NCI-H1417 (cell line): ENCODE data around the gene SORCS3.

Source experiments
- DNase-seq, 3 experiments: peaks; one replicate each; lab custom pipeline; 2025; lab: John Stamatoyannopoulos, UW

Gene SORCS3

GRCh38 chr10:105187243-105187642, 546.2 kb downstream of the SORCS3 start:
- no peak for DNase-seq

DNA sequence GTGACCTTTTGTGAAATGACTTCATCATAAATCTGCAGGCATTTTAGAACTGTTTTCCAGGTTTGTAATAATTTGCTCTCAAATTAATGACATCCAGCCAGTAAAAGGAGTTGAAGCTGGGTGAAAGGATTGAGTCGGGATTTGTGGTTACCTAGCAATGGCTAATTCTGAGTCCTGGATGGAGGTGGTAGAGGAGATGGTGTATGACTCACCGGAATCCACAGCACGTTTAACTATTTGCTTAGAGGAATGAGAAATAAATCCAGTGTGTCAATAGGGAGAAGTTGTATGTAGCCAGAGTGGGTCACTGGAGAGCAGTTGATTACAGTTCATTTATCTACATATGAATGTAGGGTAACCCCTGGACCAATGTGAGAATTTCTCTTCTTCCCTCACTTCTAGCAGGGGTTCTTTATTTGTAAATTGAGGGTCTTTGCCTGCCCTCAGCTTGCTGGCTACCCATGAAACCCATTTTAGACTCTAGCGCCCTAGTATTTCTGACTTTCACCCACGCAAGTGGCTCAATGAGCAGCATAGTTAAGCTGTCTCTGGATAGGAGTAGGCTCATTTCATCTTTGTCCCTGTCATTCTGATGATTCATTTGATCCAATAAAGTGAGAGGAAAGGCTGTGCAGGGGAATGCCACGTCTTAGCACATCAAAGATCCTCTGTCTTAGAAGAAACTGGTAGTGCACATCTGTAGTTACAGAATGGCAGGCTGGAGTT, 547.8 kb downstream of the SORCS3 start:
- peak in 2 of 3 experiments; percentile 0 to 33 for DNase-seq

GRCh38 chr10:105189463-105189800, 548.3 kb downstream of the SORCS3 start:
- DNase-seq: no peak

DNA sequence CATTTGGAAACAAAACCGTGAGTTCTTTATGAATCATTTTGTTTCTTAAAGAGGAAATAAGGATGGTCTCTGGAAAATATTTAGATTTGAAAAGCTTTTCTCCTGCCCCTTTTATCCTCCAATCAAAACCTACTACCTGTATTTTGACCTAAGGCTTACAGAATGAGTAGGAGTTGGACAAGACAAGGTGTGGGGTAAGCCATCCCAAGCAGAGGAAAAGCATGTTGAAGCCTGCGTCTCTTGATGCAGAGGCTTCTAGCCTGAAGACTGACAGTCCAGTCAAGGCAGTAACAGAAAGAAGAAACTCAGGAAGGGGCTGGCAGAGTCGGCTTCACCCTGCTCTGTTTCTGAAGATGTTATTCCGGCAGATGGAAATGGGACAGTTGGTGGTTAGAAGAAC, 551.1 kb downstream of the SORCS3 start:
- no peak for DNase-seq

DNA sequence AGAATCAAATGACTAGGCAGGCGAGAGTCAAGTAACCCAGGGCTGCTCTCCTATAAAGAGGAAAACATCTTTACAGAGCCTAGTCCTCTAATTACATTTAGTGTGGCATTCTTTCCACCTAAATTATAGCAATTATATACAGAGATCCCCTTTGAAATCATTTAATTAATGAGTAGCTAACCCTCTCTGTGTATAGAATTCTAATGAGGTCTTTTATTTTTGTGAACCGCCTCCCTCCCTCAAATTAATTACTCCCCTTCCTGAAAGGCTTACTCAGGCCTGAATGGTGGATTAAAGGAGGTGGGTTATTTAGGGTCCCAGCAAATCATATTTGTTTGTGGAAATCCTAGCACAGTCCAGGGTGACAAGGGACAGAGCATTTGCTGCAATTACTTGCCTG, 551.8 kb downstream of the SORCS3 start:
- DNase-seq: peak in 1 of 3 experiments; percentile 19

DNA sequence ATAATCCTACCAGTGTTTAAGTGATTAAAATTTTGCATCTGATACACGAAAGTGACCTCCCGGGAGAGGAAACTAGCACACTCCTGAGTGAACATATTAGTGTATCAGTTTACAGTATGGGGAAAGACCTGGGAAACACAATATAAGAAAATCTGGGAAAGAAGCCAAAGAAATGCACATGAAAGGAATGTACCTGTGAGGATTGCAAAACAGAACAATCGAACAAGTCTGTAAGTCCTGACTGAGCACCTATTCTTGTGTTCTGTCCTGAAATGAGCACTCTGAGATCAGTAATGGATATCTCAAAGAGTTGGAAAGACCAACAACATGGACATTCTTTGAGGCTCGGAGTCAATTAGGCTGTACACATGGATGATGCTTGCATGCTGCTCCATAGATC, 554.7 kb downstream of the SORCS3 start:
- DNase-seq: no peak

DNA sequence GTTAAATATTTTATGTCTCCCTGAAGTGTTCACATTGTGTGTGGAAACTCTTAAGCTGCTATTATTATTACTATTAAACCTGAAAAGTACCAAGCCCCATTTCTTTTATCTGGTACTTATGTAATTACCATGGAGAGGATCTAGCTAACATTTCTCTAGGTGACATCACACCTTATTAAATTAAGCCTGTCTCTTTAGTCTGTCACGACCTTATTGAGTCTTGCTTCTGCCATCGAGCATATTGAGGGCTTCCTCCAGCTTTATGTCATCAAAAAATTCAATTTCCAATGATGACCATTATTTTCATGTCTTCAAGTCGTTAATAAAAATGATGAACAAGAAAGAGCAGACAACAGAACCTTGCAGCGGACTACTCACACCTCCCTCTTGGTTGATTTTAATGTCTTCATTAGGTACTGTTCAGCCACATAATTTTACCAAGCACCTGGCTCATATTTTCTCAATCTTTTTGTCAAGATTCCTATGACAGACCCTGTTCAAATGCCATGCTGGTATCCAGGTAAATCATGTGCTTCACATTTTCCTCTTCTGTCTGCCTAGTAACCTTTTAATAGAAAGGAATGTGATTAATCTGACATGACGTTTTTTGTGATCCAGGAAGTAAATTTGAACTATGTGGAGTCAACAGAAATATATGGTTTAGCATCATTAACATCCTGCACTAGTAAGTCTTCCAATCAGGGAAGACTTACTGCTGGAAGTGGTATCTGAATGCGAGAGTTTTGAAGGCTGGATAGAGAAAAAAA, 556.7 kb downstream of the SORCS3 start:
- no peak for DNase-seq

GRCh38 chr10:105206616-105207015, 565.5 kb downstream of the SORCS3 start:
- DNase-seq: no peak

DNA sequence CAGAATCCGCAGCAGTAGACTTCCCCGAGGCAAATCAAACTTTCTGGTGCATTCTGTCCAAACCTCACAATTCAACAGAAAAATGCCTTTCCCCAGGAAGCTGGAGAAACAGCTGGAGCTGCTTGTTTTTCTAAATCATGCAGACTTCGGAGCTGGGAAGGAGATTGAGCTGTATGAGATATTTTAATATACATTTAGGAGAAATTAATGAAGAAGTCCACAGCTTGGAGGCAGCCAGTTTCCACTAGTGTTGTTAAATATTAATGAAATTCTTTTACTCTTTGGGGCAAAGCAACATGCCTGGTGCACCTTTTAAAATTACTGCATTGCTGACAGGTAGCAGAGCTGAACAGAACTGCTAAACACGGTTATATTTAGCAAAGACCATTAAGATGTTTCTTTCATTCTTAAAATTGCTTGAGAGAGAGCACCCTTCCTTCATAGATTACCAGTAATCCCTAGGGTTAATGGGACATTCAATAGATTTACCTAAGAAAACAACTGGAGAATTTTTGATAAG, 566.4 kb downstream of the SORCS3 start:
- no peak for DNase-seq

GRCh38 chr10:105210546-105210945, 569.5 kb downstream of the SORCS3 start:
- no peak for DNase-seq

DNA sequence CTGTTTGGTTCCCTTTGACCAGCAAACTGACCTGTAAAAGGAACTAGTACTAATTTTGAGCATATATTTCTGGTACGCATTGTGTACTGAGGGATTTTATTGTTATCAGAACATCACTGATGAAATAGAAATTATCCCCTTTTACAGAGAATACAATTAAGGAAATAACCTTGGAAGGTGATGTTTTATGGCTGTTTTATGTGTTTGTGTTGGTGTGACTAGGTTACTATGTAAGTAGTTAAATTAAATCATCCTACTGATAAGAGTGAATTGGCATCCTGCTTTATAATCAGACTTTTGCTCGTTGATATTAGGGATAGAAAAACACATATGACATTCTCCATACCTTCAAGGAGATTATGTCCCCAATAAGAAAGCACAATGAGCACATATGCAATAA, 596.6 kb downstream of the SORCS3 start:
- DNase-seq: no peak

DNA sequence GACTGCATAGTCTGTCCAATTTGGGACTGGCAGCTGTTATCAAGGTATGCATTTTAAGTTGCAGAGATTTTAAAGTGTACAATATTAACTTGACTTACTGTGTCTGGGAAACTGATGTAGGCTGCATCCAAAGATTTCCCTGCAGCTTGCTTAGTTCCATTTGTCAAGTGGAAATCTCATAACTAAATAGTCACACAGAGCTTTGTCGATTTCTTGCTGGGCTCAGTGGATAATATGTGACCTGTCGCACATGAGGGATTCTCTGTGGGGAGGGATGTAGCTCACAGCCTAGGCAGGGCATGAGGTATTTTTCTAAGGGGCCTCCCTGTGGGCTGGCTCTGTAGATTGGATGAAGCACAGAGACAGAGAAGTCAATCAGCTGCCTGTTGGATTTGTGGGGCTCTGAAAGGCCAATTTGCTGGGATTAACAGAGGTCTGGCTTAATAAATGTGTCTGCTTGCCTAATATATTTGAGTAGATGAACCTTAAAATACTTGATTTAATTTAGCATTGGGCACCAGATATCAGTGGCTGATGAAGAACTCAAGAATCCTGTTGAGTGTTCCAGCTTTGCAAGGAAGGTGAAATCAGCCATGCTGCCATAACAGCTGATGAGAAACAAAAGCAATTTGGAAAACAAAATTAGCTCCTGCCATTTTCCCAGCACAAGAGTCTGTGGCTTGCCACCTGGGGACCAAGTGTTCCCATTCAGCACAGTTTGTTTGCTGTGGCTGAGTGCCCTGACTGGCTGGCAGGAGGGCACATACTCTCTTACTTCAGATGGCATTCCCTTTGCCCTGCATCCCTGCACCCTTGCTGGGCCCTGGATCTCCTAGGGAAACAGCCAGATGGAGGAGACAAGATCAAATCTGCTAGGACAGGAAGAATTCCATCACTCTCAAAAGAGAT, 598.5 kb downstream of the SORCS3 start:
- peak in 1 of 3 experiments; percentile 19 for DNase-seq

DNA sequence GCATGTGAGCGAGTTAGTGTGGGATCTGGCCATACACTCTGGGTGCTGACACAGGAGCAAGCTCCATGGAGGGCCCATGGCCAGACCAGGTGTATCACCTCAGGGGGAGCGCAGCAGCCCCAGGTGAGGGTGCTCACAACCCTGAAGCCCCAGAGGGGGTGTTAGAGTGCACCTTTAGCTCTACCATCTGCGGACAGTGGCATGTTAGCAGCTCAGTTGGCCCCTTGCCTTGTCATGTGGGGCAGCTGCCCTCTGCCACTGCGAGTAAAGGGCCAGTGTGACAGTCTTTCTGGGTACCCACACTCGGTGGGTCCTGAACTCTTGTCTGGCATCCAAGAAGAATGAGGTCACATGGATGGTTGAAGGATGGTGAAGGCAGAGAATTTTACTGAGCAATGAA, 600.2 kb downstream of the SORCS3 start:
- DNase-seq: no peak

GRCh38 chr10:105243381-105243780, 602.3 kb downstream of the SORCS3 start:
- DNase-seq: no peak

GRCh38 chr10:105243825-105244224, 602.7 kb downstream of the SORCS3 start:
- DNase-seq: no peak

DNA sequence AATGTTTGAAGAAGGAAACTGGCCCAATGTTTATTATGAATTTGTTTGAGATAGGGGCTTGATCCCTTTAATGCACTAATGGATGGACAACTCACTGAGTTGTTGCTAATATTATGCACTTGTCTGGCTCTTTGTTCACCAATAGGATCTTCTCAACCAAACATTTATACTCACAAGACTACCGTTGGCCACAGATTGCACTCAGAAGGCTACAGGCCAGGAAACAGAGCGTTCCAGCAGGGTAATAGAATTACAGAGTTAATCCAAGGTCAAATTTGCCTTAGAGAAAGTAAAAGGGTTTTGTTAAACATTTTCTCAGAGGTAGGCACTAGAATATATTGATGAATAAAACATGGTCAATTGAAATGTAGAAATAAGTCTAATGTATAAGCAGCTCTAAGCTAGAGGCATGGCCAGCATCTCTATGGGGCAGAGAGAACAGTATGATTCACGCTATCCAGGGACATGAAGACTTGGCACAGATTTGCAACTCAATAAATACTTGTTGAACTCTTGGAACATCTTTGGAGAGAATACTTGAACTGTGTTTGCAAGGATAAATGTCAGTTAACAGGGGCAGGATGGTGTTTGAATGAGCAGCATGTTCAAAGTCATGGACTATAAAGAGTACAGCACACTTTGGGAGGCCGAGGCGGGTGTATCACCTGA, 606.9 kb downstream of the SORCS3 start:
- no peak for DNase-seq

DNA sequence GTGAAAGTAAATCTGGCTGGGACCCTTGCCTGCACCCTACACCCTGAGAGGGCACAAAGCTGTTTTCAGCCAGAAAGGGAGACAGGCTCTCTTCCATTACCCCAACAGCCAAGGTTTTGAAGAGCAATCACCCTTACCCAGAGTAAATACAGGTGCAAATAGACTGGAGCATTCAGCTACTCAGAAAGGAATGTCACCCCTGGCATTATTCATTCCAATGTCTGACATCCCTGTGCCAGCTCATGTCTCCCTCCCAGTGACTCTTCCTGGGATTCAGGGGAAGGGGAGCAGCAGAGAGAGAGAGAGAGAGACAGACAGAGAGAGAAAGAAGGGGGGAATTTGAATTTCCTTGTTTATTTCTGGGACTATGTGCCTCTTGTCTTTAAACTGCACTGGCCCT, 611.8 kb downstream of the SORCS3 start:
- peak in 1 of 3 experiments; percentile 11 for DNase-seq

GRCh38 chr10:105253515-105254212, 612.6 kb downstream of the SORCS3 start:
- peak in 1 of 3 experiments; percentile 10 for DNase-seq

DNA sequence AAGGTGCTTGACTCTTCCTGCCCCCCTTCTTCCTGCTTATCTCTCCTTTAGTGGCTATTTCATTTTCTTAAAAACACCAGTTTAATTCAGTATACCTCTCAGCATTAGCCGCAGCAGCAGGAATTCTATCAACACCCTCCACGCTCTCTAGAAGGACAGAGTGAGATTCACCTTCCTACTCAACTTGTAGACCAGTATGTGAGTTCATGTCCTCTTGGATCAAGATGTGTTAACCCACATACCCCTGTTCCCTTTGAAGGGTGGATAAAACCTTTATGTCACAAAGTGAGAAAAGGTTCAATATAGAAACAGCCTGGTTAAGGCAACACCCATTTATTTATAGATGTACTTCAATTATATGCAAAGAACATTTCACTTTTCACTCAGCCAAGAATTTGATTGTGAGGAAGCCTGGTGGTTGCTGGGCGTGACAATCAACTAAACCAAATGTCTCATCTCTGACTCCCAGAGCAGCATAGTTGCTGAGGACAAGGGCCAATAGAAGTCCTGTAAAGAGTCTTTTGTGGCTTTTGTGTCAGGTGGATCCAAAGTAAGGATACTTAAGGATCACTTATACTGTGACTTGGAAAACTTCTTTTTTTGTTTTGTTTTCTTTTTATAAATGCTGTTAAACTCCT, 617.1 kb downstream of the SORCS3 start:
- DNase-seq: no peak

- no peak for DNase-seq
These were observed 617.6 kb downstream of the SORCS3 start for GRCh38 chr10:105258674-105259065.

DNA sequence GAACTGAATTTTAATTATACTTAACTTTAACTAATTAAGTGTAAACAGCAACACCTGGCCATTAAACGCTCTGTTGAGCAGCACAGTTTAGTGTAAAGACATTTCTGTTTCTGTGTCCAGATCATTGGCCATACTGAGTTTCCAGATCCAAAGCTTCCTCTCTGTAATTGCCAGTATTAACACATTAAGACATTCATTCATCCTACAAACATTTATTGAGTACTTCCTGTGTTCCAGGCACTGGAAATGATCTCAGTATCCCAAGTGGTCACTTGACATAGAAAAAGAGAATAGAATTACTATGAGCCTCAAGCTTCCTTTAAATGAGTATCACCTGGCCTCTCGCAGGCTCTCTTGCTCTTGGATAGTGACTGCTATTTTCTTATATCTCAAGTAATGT, 618.1 kb downstream of the SORCS3 start:
- DNase-seq: no peak
